Gastrocnemius medialis (tissue), 4 donors: Measurements from ENCODE around the gene MRPL27.

Experiments used
- POLR2A ChIP-seq, 2 donors: fragments of 450-650 bp; IDR thresholded peaks; one replicate each; pipeline ENCODE4 v1.6.1; 2017; ENCODE audit warnings: antibody characterized with exemption in 2 of 2, mild to moderate bottlenecking in 2 of 2, moderate library complexity in 2 of 2
- TF ChIP-seq, protein P1 (sequence below), 5 experiments: fragments of 450-650 bp in 3 of 5; fragments of 200-600 bp in 2 of 5; sonication (generic) in 2 of 5; IDR thresholded peaks in 4 of 5; conservative IDR thresholded peaks in 1 of 5; 1 replicate in 4 of 5; 2 replicates in 1 of 5; pipeline ENCODE4 v1.5.1; 2016 to 2019; ENCODE audit warnings: antibody characterized with exemption in 5 of 5, mild to moderate bottlenecking in 3 of 5, moderate library complexity in 3 of 5

DNA sequence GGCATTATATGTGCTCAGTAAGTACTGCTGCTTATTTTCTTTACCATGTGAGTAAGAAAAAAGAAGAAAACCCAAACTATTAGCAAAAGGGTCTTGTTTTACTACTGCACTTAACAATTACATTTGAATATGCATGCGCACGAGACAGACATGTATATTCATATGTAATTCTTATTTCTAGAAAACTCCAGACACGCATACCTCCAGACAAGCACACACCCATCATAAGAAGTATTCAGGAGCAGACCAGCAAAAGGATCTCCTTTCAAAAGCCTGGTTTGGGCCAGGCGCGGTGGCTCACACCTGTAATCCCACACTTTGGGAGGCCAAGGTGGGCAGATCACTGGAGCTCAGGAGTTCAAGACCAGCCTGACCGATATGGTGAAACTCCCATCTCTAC is 16.6 kb upstream of the MRPL27 start:
- TF ChIP-seq POLR2A (IDR thresholded peaks at IDR 0.05), result no peak
- TF ChIP-seq, protein P1, sequence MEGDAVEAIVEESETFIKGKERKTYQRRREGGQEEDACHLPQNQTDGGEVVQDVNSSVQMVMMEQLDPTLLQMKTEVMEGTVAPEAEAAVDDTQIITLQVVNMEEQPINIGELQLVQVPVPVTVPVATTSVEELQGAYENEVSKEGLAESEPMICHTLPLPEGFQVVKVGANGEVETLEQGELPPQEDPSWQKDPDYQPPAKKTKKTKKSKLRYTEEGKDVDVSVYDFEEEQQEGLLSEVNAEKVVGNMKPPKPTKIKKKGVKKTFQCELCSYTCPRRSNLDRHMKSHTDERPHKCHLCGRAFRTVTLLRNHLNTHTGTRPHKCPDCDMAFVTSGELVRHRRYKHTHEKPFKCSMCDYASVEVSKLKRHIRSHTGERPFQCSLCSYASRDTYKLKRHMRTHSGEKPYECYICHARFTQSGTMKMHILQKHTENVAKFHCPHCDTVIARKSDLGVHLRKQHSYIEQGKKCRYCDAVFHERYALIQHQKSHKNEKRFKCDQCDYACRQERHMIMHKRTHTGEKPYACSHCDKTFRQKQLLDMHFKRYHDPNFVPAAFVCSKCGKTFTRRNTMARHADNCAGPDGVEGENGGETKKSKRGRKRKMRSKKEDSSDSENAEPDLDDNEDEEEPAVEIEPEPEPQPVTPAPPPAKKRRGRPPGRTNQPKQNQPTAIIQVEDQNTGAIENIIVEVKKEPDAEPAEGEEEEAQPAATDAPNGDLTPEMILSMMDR (IDR thresholded peaks at IDR 0.05 in 4 of 5, conservative IDR thresholded peaks at IDR 0.05 in 1 of 5), result no peak
